NOMO-1 treated with DMSO at 0.1 percent for 48 hours (cell line): ENCODE data around the gene EMC6.

Source experiments
- DNase-seq: peaks from one replicate; lab custom pipeline; 2025; ENCODE audit not compliant: unreplicated experiment; lab: John Stamatoyannopoulos, UW

Gene EMC6

DNA sequence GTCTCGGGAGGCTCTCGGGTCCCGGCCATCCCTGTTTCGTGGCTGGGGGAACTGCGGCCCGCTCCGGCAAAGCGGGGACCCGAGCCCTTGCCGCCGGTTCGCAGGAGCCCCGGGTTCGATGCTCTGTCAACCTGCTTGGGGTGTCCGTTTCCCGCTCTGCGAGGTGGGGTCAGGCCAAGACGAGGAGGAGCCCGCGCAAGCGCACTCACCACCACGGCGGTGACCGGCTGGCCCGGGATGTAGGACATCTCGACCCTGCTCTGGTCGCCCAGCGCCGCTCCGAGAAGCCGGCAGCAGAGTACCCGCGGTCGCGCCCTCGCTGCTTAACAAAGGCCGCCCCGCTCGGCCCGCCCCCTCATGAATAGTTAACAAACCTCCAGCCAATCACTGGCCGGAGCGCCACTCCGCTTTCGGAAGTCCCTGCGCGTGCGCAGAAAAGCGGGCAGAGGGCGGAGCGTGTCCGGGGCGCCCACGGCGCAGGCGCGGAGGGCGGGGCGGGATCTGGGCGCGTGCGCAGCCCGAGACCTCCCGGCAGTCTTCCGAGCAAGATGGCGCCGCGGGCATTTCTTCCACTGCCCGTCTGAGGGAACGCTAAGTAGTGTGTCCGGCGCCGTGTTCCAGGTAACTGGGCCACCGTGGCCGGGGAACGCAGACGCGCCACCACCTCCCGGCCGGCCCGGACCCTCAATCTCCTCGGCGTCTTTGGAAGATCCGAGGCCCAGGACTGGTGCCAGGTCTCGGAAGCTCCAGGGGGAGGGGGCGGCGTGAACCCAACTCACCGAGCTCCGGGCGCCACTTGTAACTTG, at the start of gene EMC6, which contains the start of gene TAX1BP3:
Gene EMC6, plus strand, starts transcription at position 534 of the 806 bp plus-strand sequence. CDS start 335 bp downstream, outside the sequence.
Gene TAX1BP3, minus strand, starts transcription at position 300 of the 806 bp plus-strand sequence. Its CDS starts 52 bp downstream, at position 248.
- peak; percentile 96 for DNase-seq

DNA sequence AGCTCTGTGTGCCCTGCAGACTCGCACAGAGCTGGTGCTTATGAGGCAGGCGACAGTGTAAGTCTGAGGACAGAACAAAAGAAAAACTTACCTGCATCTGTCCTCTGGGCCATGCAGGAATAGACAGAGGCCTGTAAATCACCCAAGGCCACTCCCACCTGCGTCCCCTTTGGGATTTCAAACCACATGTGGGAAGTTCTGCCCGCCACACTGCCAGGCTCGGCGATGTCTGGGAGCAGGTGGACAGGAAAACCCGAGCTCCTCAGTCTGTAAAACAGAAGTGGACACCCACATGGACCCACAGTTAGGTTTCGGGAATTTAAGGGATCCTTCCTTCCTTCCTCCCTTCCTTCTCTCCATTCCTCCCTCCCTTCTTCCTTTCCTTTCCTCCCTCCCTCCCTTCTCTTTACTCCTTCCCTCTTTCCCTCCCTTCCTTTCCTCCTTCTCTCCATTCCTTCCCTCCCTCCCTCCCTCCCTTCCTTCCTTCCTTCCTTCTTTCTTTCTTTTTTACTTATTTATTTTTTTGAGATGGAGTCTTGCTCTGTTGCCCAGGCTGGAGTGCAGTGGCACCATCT, 47.4 kb upstream of the EMC6 start:
- no peak for DNase-seq

DNA sequence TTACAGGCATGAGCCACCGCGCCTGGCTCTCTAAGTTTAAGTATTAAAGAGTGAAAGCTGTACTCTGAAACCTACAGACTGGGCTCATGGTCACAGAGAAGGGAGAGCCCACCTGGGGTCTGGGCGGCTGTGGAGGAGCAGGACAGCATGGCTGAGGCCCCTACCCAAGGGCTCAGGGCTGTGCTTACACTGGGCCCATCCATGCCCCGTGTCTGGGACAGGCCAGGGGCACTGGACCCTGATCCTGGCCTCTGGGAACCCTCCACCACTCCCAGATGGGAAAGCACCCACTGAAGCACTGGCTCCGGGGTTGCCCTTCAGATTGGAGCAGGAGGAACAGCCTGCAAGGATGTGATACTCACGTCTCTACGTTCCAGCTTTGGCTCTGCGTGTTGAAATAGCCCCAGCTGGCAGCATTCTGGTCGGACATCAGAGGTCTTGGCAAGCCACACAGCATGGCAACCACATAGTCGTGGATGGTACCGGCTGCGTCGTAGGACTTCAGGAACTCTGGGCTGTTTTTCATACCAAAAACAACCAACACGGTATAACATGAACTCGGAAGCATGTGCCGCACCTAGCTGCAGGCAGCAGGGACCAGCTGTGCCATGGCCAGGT, 45.5 kb upstream of the EMC6 start:
- no peak for DNase-seq

DNA sequence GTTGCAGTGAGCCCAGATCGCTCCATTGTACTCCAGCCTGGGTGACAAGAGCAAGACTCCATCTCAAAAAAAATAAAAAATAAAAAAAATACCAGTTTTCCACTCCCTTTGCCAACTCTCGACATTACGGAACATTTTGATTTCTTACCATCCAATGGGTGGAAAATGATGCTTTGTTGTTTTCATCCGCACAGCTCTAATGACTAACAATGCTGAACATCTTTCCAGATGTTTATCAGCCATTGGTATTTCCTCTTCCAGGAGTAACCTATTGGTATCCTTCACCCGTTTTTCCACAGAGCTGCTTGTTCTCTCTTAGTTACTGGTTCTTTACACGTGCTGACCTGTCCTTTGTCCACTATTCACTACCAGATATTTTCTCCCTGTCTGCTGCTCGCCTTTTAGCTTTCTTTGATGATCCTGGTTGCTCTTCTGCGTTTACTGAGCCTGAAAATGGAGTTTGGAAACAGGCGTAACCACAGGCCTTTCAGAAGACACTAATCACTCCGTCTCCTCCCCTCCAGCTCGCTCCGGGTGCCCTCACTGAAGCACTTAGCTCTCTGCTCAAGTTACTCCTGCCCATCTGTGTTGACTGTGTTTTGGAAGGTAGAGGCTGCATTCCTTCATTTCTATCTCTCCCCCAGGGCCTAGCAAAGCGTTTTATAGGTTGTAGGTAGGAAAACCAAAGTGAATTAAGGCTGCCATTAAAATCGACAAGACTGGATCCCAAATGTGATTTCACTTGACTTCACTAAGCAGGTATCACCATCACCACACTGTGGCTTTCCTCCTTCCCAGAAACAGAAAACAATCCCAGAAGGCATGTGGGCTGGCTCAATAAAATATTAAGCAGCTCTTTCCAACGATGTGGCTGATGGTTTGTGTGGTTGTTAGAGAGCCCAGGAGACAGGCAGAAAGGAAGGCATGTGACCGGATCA, 41.5 kb upstream of the EMC6 start:
- no peak for DNase-seq

DNA sequence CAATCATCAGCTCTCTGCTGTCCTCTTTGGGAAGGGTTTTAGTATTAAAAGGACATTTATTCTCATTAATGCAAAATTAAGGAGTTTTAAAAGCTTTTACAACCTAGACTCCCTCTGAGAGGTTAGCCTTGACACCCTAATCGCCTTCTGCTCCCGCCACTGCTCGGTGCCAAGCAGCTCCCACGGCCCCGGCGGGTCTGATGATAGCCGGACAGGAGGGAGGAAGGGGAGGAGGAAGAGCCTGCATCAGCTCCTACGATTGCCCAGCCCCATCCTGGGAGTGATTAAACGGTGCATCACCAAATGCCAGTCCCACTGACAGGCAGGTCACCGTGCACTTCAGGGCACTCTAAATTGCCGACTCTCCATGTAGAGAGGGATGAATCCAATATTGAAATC, 40.8 kb upstream of the EMC6 start:
- no peak for DNase-seq

DNA sequence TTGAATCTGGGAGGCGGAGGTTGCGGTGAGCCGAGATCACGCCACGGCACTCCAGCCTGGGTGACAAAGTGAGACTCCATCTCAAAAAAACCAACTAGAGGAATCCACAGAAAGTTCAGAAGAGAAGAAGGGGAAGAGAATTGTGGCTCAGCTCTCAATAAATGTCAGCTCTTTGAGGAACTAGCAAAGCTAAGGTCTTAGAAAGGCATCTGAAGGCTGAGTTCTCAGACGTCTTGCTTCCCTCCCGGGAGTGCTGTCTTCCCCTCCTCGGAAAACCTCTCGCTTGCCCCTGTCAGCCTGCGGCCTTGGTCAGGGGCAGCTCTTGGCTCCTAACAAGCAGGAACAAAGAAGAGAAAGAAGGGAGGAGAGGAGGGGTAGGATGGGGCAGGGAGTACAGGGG, 37.8 kb upstream of the EMC6 start:
- DNase-seq = no peak

DNA sequence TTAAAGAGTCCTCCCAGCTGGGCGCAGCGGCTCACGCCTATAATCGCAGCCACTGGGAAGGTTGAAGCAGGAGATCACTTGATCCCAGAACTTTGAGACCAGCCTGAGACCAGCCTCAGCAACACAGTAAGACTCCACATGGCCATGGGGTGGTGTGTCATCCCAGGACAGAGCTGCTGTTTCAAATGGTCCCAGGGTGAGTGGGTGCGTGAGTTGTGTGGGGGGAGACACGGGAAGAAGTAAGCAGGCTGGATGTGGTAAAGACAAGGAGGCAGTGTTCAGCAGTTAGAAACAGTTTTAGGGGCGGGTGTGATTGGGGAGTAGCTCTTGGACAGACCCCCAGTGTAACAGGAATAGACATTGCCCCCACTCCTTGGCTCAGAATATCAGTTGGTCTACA, 36.3 kb upstream of the EMC6 start:
- no peak for DNase-seq

DNA sequence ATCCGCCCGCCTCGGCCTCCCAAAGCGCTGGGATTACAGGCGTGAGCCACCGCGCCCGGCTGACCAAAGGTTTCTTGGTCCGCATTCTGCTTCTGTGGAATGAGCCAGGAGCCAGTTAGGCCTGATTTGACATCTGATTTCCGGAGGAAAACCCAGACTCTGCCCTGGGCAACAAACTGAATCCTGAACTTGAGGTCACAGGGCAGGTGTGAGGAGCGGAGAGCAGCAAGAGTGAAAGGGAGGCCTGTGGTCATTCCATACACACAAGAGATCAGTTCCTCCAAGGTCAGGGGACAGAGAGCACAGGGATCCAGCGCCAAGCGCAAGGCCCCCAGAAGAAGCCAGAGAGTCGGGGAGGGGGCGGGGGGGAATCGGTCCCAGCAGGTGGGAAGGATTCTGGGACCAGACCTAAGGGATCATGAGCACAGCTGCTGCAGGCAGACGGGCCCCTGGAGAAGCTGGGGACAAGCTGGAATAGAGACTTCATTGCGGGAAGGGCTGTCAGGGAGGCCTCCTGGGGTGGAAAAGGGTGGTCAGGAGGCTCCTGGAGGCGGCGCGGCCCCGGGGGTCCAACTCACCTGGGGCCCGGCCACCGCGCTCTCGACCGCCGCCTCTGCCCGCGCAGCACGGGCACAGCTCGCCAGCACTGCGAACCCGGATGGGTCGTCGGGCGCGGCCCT, 33.0 kb upstream of the EMC6 start:
- DNase-seq = peak; percentile 5

DNA sequence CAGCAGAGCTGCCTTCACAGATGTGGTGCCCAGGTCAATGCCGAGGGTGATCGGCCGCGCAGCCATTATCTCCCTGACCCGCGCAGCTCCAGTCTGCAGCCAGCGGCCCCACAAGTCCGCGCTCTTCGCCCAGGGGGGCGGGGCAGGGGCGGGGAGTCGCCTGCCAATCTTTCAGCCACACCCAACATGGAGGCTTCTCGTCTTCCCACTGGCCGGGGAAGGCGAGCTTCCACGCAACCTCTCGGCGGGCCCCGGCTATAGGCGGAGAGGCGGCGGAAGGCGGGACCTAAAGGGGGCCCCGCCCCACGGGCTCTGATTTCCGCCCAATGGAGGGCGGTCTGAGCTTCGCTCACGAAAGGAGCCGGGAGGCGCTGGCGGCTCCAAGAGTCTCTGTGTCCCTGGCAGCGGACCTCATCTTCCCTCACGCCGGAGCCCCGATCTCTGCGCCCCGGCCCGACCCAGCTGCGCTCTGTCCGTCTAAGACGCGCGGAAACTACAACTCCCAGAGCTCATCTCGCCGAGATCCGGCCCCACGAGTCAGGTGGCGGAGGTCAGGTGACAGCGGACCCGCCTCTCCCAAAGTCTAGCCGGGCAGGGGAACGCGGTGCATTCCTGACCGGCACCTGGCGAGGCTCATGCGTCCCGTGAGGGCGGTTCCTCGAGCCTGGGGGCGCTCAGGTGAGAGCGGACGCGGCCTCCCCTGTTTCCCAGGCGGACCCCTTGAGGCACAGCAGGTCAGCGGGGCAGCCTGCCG, 32.3 kb upstream of the EMC6 start, which contains the start of the genes CTNS and SHPK:
Gene CTNS, plus strand, starts transcription at position 607 of the 754 bp plus-strand sequence. CDS start 3,447 bp downstream, outside the sequence.
Gene SHPK, minus strand, starts transcription at position 97 of the 754 bp plus-strand sequence. Its CDS starts 31 bp downstream, at position 66.
- peak; percentile 97 for DNase-seq

DNA sequence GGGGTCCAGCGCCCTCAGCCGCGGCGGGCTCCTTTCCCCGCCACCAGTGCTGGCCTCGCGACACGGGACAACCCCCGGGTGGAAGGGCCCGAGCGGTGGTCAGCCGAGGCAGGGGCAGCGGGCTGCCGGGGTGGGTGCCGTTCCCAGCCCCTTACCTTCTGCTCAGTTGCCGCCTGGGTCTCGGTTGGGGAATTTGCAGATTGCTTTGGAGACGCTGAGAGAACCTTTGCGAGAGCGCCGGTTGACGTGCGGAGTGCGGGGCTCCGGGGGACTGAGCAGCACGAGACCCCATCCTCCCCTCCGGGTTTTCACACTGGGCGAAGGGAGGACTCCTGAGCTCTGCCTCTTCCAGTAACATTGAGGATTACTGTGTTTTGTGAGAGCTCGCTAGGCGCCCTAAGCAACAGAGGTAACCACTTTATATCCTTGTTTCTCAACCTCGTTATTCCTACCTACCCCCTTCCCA, 31.7 kb upstream of the EMC6 start:
- DNase-seq = no peak

DNA sequence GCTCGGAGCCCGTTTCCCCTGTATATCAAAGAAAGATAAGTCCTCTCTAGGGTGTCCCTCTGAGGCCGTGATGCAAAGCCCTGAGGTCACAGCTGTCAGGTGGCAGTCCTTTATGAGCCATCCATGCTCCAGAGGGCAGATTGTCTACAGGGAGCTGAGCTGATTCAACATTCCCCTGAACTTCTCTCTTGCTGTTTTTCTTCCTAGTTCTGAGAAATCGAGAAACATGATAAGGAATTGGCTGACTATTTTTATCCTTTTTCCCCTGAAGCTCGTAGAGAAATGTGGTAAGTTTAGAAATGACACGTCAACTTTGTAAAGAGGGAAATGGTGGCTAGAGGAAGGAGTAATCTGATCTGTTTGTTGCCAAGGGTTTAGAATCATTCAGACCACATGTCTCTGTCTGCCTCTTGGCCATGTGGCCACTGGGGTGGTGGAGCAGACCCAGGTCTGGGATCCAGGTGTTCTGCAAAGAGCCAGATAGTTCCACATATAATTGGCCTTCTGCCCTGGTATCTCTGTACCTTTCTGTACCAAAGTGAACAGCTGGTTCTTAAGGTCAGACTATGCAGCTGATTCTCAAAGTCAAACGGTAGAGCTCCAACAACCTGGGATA, 28.5 kb upstream of the EMC6 start:
- peak; percentile 47 for DNase-seq

DNA sequence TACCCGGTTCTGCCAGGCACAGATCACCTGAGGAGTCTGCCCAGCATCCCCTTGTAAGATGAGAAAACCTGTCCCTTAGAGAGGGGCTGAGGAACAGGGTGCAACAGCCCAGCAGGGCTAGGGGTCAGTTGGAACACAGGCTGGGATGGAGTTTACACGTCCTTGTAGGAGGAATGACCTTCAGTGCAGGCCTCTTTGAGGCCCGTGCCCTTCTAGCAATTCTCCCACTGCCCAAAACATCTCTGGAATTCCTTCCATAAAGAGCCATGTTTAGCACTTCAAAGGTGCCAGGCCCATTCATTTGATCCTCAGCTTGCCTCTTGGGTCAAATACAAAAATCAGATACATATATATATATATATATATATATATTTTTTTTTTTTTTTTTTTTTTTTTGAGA, 27.6 kb upstream of the EMC6 start:
- DNase-seq = no peak

DNA sequence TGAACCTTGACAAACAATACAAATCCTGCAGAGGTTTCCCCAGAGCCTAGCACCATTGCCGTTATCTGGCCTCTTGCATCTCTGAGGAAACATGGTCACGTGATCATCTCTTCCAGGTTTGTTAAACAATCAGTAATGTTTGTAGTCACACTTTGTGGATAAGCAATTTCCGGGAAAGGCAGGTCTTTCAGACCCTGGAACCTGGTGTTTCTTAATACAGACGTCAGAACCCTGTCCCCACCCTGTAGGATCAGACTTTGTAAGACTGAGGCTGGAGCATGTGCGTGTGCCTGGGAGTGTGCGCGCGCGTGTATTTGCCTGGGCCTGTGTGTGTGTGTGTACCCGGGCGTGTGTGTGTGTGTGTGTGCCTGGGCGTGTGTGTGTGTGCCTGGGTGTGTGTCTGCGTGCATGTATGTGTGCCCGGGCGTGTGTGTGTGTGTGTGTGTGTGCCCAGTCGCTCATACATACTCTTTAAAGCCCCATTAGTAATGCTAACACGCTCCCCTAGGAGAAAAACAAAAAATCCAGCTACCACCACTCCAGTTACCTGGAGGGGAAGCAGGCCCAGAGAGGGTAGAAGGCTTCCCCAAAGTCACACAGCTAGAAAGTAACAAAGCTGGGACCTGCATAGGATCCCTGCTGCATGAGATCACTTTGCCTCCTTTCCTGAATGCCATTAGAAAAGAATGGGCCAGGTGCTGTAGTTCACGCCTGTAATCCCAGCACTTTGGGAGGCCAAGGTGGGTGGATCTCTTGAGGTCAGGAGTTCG, 26.7 kb upstream of the EMC6 start:
- no peak for DNase-seq

DNA sequence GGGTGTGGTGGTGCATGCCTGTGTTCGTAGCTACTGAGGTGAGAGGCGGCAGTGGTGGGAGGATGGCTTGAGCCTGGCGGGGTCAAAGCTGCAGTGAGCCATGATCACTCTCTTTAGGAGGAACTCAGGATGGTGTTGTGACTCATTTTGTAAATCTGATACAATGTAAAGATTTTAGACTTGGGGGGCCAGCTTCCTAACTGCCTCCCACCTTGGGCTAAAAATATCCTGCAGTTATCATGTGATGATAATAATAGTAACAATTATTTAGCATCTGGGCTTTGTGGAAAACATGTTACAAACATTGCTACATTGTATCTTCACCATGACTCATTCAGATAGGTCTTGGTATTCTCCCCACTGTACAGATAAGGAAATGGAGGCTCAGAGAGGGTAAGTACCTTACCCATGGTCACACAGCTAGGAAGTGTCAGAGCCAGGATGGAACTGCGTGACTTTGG, 24.7 kb upstream of the EMC6 start:
- DNase-seq = no peak

DNA sequence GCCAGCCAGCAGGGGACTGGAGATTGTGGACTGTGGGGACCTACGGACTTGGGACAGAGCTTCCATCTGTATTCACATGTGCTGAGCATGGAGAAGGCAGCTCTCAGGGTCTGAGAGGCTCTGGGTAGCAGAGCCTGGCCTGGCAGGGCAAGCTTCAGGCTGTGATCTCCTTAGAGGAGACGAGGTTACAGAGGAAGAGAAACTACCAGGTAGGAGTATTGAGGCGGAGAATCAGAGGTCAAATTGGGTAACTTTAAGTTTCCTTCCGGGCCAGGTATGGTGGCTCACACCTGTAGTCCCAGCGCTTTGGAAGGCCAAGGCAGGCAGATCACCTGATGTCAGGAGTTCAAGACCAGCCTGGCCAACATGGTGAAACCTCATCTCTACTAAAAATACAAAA, 23.3 kb upstream of the EMC6 start:
- DNase-seq = no peak

DNA sequence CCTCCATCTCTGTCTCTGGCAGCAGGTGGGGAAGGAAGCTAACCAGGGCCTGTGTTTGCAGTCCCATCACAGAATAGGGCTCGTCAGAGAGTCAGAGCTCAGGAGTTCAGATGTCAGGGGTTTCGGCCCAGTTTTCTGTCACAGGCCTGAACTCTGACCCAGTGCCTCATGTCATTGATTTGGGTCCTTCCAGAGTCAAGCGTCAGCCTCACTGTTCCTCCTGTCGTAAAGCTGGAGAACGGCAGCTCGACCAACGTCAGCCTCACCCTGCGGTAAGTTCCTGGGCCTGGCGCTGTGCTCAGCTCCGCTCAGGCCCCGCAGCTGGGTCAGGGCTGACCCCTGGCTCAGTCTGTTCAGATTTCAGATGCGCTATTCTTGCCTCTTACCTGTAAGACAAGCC, 21.4 kb upstream of the EMC6 start:
- DNase-seq = no peak

DNA sequence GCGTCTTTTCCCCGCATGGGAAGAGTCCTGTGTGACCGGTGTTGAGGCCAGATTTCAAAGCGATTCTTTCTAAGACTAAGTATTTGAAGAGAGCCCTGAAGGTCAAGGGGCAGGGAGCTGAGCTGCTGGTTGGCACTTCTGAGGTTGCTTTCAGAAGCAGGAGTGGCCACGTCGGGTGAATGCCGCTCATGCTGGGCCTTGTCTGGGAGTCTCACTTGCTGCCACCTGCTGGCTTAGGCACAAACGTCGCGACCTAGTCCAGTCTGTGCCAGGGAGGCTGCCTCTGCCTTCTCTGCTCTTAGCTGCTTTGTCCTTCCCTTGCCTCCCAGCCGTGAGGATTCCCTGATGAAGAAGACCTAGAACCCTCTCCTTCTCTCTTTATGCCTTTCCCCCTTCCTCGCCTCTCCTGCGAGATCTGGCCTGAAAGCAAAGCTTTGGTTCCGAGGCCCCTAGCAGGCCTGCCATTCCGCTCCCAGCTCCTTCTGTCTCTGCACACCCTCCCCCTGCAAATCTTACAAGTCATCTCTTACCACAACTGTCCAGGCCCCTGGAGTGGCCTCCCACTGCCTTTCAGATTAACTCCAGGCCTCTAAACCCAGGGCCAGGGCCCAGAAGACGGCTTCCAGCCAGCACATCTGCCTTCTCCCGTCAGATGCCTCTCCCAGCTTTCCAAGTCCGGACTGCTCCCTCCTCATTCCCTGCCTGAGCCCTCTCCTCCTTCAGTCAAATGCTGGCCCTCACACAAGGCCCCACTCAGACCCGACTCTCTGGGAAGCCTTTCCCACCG, 20.6 kb upstream of the EMC6 start:
- no peak for DNase-seq
